HepG2 (cell line): ENCODE results near the gene LENEP. TPM values are rescaled to one million over a fixed set of nuclear protein-coding genes. Genes with fewer than 3 reads are reported as not detected.

ENCODE experiments used
- ATF7-NPFF ChIP-seq: sonication (generic); formaldehyde crosslinking; IDR thresholded peaks from 2 replicates; pipeline ENCODE4 v1.8.1; 2023; ENCODE audit warnings: mild to moderate bottlenecking, low read depth, missing genetic modification reagents, moderate library complexity
- BHLHE40 ChIP-seq: IDR thresholded peaks from 2 replicates; pipeline ENCODE4 v1.6.1; 2011; ENCODE audit warnings: low read length, improper control_type of control experiment
- CBX2 ChIP-seq, 2 experiments: fragments of 200-600 bp in 1 of 2; sonication (generic); formaldehyde crosslinking in 1 of 2; IDR thresholded peaks; 2 replicates each; pipeline versions ENCODE4 v1.7.0 to v1.8.1; 2018 to 2022; ENCODE audit warnings: low read depth in 2 of 2, low read length in 1 of 2, mild to moderate bottlenecking in 1 of 2, missing genetic modification reagents in 1 of 2
- HOXA9 ChIP-seq: sonication (generic); formaldehyde crosslinking; IDR thresholded peaks from 2 replicates; pipeline ENCODE4 v1.8.1; 2022; ENCODE audit warnings: missing genetic modification reagents, mild to moderate bottlenecking, moderate library complexity, borderline replicate concordance
- MAZ ChIP-seq, 2 experiments: sonication (generic) in 1 of 2; formaldehyde crosslinking in 1 of 2; IDR thresholded peaks; 2 replicates each; pipeline versions ENCODE4 v1.5.0 to v1.6.1; 2012 to 2020; ENCODE audit warnings: low read depth in 2 of 2, mild to moderate bottlenecking in 2 of 2, borderline replicate concordance in 1 of 2, improper control_type of control experiment in 1 of 2, low read length in 1 of 2, missing genetic modification reagents in 1 of 2, moderate library complexity in 1 of 2
- NFKB2 ChIP-seq: sonication (generic); formaldehyde crosslinking; IDR thresholded peaks from 2 replicates; pipeline ENCODE4 v1.4.0; 2020; ENCODE audit warnings: missing genetic modification reagents, borderline replicate concordance
- NFRKB ChIP-seq: fragments of 450-650 bp; IDR thresholded peaks from 2 replicates; pipeline ENCODE4 v1.6.1; 2017
- NONO ChIP-seq, 2 experiments: fragments of 450-650 bp in 1 of 2; sonication (generic) in 1 of 2; formaldehyde crosslinking in 1 of 2; IDR thresholded peaks in 1 of 2; conservative IDR thresholded peaks in 1 of 2; 2 replicates each; pipeline versions ENCODE4 v1.6.1 to v1.8.0; 2017 to 2022; ENCODE audit warnings: mild to moderate bottlenecking in 1 of 2, missing genetic modification reagents in 1 of 2, moderate library complexity in 1 of 2
- POLR2G ChIP-seq: fragments of 200-400 bp; formaldehyde crosslinking; IDR thresholded peaks from 2 replicates; pipeline ENCODE4 v1.6.1; 2018; ENCODE audit warnings: mild to moderate bottlenecking, low read depth, low read length, moderate library complexity
- SMAD1 ChIP-seq: sonication (generic); formaldehyde crosslinking; IDR thresholded peaks from 2 replicates; pipeline ENCODE4 v1.4.0; 2020; ENCODE audit warnings: missing genetic modification reagents, low read depth, mild to moderate bottlenecking, borderline replicate concordance
- SOX13 ChIP-seq, 3 experiments: fragments of 450-650 bp in 1 of 3; sonication (generic) in 1 of 3; formaldehyde crosslinking in 1 of 3; IDR thresholded peaks in 2 of 3; conservative IDR thresholded peaks in 1 of 3; 2 replicates each; pipeline versions ENCODE4 v1.5.0 to v1.6.1; 2016 to 2020; ENCODE audit warnings: antibody characterized with exemption in 1 of 3, mild to moderate bottlenecking in 1 of 3, missing compliant biosample characterization in 1 of 3, missing genetic modification reagents in 1 of 3, moderate library complexity in 1 of 3
- SRY ChIP-seq: sonication (generic); formaldehyde crosslinking; IDR thresholded peaks from 2 replicates; pipeline ENCODE4 v1.8.0; 2022; ENCODE audit warnings: mild to moderate bottlenecking, missing genetic modification reagents
- ZBTB2 ChIP-seq: sonication (generic); formaldehyde crosslinking; IDR thresholded peaks from 2 replicates; pipeline ENCODE4 v1.8.0; 2022; ENCODE audit warnings: low read depth, missing genetic modification reagents
- ZNF10 ChIP-seq: sonication (generic); formaldehyde crosslinking; IDR thresholded peaks from 2 replicates; pipeline ENCODE4 v1.4.0; 2020; ENCODE audit warnings: mild to moderate bottlenecking, low read depth, missing genetic modification reagents, borderline replicate concordance
- ZNF337 ChIP-seq: sonication (generic); formaldehyde crosslinking; IDR thresholded peaks from 2 replicates; pipeline ENCODE4 v1.5.1; 2020; ENCODE audit warnings: missing genetic modification reagents, low read depth, mild to moderate bottlenecking, borderline replicate concordance
- ZNF678 ChIP-seq: sonication (generic); formaldehyde crosslinking; IDR thresholded peaks from 2 replicates; pipeline ENCODE4 v1.4.0; 2020; ENCODE audit warnings: mild to moderate bottlenecking, missing genetic modification reagents
- ZNF7 ChIP-seq: IDR thresholded peaks from 2 replicates; pipeline ENCODE4 v1.6.1; 2016; ENCODE audit warnings: missing biosample characterization, missing genetic modification reagents
- polyA plus RNA-seq, 8 experiments: library from polyadenylated mRNA; depleted of rRNA in 3 of 8; stranded (reverse) in 7 of 8; unstranded in 1 of 8; fragments of >200 nt; fragmentation: Illumina TruSeq in 4 of 8; extraction: Trizol in 4 of 8; gene quantifications; 2 replicates each; pipeline versions ENCODE4 v1.2.1 to v1.2.3, GENCODE V29; 2011 to 2016; ENCODE audit warnings: low read depth in 4 of 8, missing spikeins in 1 of 8, mixed read lengths in 1 of 8; ENCODE audit not compliant: insufficient read depth in 1 of 8
- total RNA-seq, 5 experiments: library from RNA; depleted of rRNA; stranded (reverse); fragments of >200 nt; fragmentation: Illumina TruSeq; extraction: Trizol; gene quantifications; 2 replicates each; pipeline ENCODE4 v1.2.3, GENCODE V29; 2016; ENCODE audit warnings: low read depth in 1 of 5
- TF ChIP-seq, protein P1 (sequence below): IDR thresholded peaks from 2 replicates; pipeline ENCODE4 v1.6.1; 2016; ENCODE audit warnings: mild to moderate bottlenecking
- TF ChIP-seq, protein P2 (sequence below): sonication (generic); formaldehyde crosslinking; IDR thresholded peaks from 2 replicates; pipeline ENCODE4 v1.5.0; 2020; ENCODE audit warnings: mild to moderate bottlenecking, low read depth, missing genetic modification reagents, borderline replicate concordance
- TF ChIP-seq, protein P3 (sequence below): sonication (generic); formaldehyde crosslinking; IDR thresholded peaks from 2 replicates; pipeline ENCODE4 v1.8.0; 2022; ENCODE audit warnings: mild to moderate bottlenecking, missing genetic modification reagents, borderline replicate concordance

LENEP gene
- total and polyA plus RNA-seq, 2 of the 13 experiments (the other 11 are each of a cell fraction or from before 2014, with no cell fraction given): 0.29 TPM; not detected in 1

DNA sequence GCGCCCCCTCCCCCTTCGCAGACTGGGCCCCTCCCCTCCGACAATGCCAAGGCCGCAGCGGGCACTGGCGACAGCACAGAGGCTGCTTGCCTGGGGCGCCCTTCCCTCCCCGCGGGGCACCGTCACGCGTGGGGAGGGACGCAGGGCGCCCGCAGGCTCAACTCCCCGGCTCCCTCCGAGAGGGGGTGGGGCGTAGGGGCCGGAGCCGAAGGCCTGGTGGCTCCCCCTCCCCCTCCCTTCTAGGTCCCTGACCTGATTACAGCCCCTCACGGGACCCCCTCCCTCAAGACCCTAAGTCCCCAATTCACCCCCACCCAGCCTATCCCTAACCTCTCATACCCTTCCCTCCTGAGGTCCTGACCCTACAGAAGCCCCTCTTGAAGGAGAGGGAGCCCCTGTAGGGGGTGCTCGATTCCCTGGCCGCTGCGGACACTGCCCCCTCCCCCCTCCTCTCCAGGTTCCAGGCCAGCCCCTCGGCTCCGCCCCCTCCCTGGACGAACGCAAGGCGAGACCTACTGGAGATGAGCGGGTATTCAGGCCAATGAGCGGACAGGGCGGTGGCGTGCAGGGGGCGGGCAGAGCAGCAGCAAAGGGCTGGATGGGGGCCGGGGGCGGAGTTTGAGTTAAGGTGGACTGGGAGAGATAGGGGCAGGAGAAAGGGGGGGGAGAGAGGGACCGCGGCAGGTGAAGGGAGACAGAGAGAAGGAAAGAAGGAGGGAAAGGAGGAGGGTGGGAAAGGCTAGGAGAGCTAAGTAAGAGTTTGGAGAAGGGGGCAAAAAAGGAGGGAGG is 8.5 kb downstream of the LENEP start (continued):
- TF ChIP-seq, protein P1, sequence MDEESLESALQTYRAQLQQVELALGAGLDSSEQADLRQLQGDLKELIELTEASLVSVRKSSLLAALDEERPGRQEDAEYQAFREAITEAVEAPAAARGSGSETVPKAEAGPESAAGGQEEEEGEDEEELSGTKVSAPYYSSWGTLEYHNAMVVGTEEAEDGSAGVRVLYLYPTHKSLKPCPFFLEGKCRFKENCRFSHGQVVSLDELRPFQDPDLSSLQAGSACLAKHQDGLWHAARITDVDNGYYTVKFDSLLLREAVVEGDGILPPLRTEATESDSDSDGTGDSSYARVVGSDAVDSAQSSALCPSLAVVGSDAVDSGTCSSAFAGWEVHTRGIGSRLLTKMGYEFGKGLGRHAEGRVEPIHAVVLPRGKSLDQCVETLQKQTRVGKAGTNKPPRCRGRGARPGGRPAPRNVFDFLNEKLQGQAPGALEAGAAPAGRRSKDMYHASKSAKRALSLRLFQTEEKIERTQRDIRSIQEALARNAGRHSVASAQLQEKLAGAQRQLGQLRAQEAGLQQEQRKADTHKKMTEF: no peak
- TF ChIP-seq, protein P2, sequence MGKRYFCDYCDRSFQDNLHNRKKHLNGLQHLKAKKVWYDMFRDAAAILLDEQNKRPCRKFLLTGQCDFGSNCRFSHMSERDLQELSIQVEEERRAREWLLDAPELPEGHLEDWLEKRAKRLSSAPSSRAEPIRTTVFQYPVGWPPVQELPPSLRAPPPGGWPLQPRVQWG: no peak
- TF ChIP-seq, protein P3, sequence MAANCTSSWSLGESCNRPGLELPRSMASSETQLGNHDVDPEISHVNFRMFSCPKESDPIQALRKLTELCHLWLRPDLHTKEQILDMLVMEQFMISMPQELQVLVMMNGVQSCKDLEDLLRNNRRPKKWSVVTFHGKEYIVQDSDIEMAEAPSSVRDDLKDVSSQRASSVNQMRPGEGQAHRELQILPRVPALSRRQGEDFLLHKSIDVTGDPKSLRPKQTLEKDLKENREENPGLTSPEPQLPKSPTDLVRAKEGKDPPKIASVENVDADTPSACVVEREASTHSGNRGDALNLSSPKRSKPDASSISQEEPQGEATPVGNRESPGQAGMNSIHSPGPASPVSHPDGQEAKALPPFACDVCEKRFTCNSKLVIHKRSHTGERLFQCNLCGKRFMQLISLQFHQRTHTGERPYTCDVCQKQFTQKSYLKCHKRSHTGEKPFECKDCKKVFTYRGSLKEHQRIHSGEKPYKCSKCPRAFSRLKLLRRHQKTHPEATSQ: no peak
- TF ChIP-seq ZBTB2 (no peak), ZNF7 (CRISPR knock-in tag) (no peak), ATF7-NPFF (CRISPR knock-in tag) (no peak), ZNF678 (no peak), SOX13 (IDR thresholded peaks at IDR 0.05) (no peak), SOX13 (CRISPR knock-in tag; conservative IDR thresholded peaks at IDR 0.05 in 1 of 2, IDR thresholded peaks at IDR 0.05 in 1 of 2) (no peak; a peak in 1 of 4 replicates), BHLHE40 (peak; percentile 89), SRY (CRISPR knock-in tag) (no peak), POLR2G (peak; percentile 5; the same call in 1 of the 2 replicates), ZNF10 (CRISPR knock-in tag) (no peak), NFRKB (no peak), HOXA9 (CRISPR knock-in tag) (no peak), CBX2 (IDR thresholded peaks at IDR 0.05; ENCODE audit: low read depth, low read length) (no peak), CBX2 (CRISPR knock-in tag; IDR thresholded peaks at IDR 0.05; ENCODE audit: low read depth) (no peak), SMAD1 (CRISPR knock-in tag) (no peak), ZNF337 (CRISPR knock-in tag) (no peak), NFKB2 (CRISPR knock-in tag) (peak; percentile 64; the same call in 1 of the 2 replicates), NONO (IDR thresholded peaks at IDR 0.05) (no peak), NONO (CRISPR knock-in tag; conservative IDR thresholded peaks at IDR 0.05) (peak; percentile 48; the same call in 1 of the 2 replicates), MAZ (IDR thresholded peaks at IDR 0.05; ENCODE audit: borderline replicate concordance, low read depth, low read length) (peak; percentile 87), MAZ (CRISPR knock-in tag; IDR thresholded peaks at IDR 0.05; ENCODE audit: low read depth) (peak; percentile 34; the same call in 1 of the 2 replicates)
